Measurements from ENCODE around the gene CADM2. TPM values are rescaled to one million over a fixed set of nuclear protein-coding genes. Genes with fewer than 3 reads are reported as not detected.

Gene CADM2
- total and polyA plus RNA-seq, 2 experiments from 2014 or later, result 0.15 to 0.40 TPM

DNA sequence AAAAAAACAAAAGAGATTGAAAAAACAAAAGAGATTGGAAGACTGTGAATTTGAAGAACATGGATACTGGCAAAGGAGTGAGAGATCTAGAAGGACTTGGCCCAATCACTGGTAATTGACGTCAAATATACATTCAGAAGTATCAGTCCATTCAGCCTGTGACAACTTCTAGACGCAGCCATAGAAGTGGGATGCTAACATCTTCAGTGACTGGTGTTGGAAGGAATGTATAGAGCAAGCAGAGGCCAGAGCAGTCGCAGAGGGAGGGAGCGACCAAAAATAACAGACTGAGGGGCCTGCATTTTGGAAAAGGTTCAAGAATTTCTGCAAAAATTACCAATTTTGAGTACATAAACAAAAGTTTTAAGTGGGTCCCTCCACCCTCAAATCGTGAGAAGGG is 473.3 kb downstream of the CADM2 start:
- no peak for DNase-seq (ENCODE audit: low read depth in 1 of 2, low spot score in 1 of 2)
- Histone ChIP-seq H3K27me3 (no peaks in the 10 kb centered on the region), H3K9me3 (ENCODE audit: low read depth) (no peaks in the 10 kb centered on the region), H3K36me3 (no peaks in the 10 kb centered on the region), H3K4me1 (ENCODE audit: low read depth) (no peaks in the 10 kb centered on the region), H3K4me3 (no peak overlapping the region), H3K27ac (no peak overlapping the region)
- TF ChIP-seq, protein P1, sequence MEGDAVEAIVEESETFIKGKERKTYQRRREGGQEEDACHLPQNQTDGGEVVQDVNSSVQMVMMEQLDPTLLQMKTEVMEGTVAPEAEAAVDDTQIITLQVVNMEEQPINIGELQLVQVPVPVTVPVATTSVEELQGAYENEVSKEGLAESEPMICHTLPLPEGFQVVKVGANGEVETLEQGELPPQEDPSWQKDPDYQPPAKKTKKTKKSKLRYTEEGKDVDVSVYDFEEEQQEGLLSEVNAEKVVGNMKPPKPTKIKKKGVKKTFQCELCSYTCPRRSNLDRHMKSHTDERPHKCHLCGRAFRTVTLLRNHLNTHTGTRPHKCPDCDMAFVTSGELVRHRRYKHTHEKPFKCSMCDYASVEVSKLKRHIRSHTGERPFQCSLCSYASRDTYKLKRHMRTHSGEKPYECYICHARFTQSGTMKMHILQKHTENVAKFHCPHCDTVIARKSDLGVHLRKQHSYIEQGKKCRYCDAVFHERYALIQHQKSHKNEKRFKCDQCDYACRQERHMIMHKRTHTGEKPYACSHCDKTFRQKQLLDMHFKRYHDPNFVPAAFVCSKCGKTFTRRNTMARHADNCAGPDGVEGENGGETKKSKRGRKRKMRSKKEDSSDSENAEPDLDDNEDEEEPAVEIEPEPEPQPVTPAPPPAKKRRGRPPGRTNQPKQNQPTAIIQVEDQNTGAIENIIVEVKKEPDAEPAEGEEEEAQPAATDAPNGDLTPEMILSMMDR (IDR thresholded peaks at IDR 0.05; ENCODE audit: low read depth, low read length), result no peak

DNA sequence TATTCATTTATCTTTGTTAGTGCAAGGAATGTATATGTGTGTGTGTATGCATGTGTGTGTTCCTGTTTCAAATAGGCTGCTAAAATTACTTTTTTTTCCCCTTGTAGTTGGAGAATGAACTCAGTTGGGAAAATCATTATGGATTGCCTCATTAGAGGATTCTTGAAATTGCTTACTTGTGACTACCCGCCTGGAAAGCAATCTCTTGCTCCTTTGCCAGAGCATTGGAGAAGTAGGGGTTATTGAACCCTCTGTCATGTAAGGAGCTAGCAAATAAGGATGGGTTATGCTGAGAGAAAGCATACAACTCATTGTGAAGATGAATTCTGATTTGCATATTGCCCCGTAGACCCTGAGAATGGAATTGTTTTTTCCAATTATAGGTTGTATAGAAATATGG is 474.5 kb downstream of the CADM2 start:
- TF ChIP-seq, protein P1 (IDR thresholded peaks at IDR 0.05; ENCODE audit: low read depth, low read length), result no peak
- Histone ChIP-seq H3K4me1 (ENCODE audit: low read depth) (no peaks in the 10 kb centered on the region), H3K36me3 (no peaks in the 10 kb centered on the region), H3K27ac (no peak overlapping the region), H3K4me3 (no peak overlapping the region), H3K9me3 (ENCODE audit: low read depth) (no peaks in the 10 kb centered on the region), H3K27me3 (no peaks in the 10 kb centered on the region)
- DNase-seq (ENCODE audit: low read depth in 1 of 2, low spot score in 1 of 2), result no peak

DNA sequence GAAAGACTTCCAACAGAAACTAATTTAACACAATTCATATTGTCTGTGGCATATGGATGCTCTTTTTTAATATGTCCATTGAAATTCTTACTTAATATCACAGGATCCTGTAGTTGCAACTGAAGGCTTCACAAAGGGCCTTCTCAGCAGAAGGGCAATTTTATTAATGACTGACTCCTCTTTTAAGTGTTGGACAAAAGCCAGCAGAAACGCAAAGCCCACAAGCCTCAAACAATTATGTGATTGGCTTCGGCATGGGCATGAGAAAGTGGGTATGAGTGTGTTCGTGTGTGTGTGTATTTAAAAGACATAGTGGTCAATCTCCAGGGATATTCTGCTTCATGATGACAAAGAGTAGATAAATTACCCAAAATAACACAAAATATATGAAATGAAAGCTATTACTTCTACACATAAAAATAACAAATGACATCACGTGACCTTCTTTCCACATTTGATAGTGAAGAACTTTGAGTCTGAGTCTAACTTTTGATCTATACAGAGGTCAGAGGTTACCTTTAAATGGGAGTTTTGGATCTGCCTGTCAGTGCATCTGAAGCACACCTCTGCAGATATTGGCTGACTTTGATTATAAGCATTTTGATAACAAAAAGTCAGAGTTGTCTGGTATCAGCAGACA is 496.9 kb downstream of the CADM2 start:
- no peak overlapping the region for H3K4me3 ChIP-seq
- no peak overlapping the region for H3K27ac ChIP-seq
- H3K36me3 ChIP-seq, result no peaks in the 10 kb centered on the region
- H3K27me3 ChIP-seq, result no peaks in the 10 kb centered on the region
- TF ChIP-seq, protein P1 (IDR thresholded peaks at IDR 0.05; ENCODE audit: low read depth, low read length), result no peak
- DNase-seq (ENCODE audit: low read depth in 1 of 2, low spot score in 1 of 2), result no peak
- no peaks in the 10 kb centered on the region for H3K9me3 ChIP-seq (ENCODE audit: low read depth)
- peaks cover 10% of the 10 kb centered on the region for H3K4me1 ChIP-seq (ENCODE audit: low read depth)

DNA sequence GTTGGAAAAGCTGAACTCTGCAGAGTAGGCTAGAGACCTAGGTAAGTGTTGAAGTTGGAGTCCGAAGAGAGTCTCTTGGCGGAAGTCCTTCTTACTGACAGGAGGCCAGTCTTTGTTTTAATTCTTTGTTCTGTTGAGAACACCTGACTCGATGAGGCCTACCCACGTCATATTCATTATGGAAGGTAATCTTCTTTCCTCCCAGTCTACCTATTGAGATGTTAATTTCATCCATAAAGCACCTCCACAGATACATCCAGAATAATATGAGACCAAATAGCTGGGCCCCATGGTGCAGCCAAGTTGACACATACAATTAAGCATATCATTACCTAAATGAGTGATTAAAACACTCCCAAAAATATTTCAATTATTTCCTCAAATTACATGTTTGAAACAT is 515.5 kb downstream of the CADM2 start:
- peaks cover 15% of the 10 kb centered on the region for H3K4me1 ChIP-seq (ENCODE audit: low read depth)
- H3K9me3 ChIP-seq (ENCODE audit: low read depth), result no peaks in the 10 kb centered on the region
- TF ChIP-seq, protein P1 (IDR thresholded peaks at IDR 0.05; ENCODE audit: low read depth, low read length), result no peak
- no peak overlapping the region for H3K27ac ChIP-seq
- H3K27me3 ChIP-seq, result no peaks in the 10 kb centered on the region
- no peak overlapping the region for H3K4me3 ChIP-seq
- no peaks in the 10 kb centered on the region for H3K36me3 ChIP-seq
- DNase-seq (ENCODE audit: low read depth in 1 of 2, low spot score in 1 of 2), result no peak

DNA sequence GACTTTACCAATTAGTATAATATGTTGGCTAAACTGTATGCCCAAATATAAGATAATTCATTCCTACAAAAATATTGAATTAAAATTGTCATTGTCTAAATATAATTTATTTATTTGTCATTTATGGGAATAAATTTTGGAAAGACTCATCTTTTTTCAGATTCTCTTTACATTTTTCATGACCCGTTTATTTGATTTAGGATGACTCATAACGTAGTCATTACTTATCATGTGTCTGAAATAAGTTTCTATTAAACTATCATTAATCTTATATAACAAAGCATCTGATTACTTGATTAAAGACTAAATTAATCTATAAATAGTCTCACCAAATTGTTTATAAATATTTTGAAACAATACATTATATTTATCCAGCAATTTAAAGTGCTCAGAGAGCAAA is 516.6 kb downstream of the CADM2 start:
- Histone ChIP-seq H3K9me3 (ENCODE audit: low read depth) (no peaks in the 10 kb centered on the region), H3K4me3 (no peak overlapping the region), H3K36me3 (no peaks in the 10 kb centered on the region), H3K27ac (no peak overlapping the region), H3K27me3 (no peaks in the 10 kb centered on the region), H3K4me1 (ENCODE audit: low read depth) (peaks cover 15% of the 10 kb centered on the region)
- TF ChIP-seq, protein P1 (IDR thresholded peaks at IDR 0.05; ENCODE audit: low read depth, low read length), result no peak
- no peak for DNase-seq (ENCODE audit: low read depth in 1 of 2, low spot score in 1 of 2)
